WTC11 (cell line): ENCODE results near the gene RRP8.

ENCODE experiments used
- MAX ChIP-seq: sonication (generic); formaldehyde crosslinking; IDR thresholded peaks from 2 replicates; pipeline ENCODE4 v1.8.0; 2022; ENCODE audit warnings: mild to moderate bottlenecking, missing genetic modification reagents
- TF ChIP-seq, protein P1 (sequence below): fragments of 200-600 bp; IDR thresholded peaks from 2 replicates; pipeline ENCODE4 v1.8.0; 2022; ENCODE audit warnings: antibody characterized with exemption

- TF ChIP-seq, protein P1, sequence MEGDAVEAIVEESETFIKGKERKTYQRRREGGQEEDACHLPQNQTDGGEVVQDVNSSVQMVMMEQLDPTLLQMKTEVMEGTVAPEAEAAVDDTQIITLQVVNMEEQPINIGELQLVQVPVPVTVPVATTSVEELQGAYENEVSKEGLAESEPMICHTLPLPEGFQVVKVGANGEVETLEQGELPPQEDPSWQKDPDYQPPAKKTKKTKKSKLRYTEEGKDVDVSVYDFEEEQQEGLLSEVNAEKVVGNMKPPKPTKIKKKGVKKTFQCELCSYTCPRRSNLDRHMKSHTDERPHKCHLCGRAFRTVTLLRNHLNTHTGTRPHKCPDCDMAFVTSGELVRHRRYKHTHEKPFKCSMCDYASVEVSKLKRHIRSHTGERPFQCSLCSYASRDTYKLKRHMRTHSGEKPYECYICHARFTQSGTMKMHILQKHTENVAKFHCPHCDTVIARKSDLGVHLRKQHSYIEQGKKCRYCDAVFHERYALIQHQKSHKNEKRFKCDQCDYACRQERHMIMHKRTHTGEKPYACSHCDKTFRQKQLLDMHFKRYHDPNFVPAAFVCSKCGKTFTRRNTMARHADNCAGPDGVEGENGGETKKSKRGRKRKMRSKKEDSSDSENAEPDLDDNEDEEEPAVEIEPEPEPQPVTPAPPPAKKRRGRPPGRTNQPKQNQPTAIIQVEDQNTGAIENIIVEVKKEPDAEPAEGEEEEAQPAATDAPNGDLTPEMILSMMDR: no peak
- TF ChIP-seq MAX (CRISPR knock-in tag): no peak
Observed at GRCh38 chr11:6588018-6588417, 15.4 kb downstream of the RRP8 start.
